ENCODE results near the gene MAMDC2. TPM values are rescaled to one million over a fixed set of nuclear protein-coding genes. Genes with fewer than 3 reads are reported as not detected.

Gene MAMDC2
- total RNA-seq, 1 experiment from 2014 or later: 1.6 TPM

DNA sequence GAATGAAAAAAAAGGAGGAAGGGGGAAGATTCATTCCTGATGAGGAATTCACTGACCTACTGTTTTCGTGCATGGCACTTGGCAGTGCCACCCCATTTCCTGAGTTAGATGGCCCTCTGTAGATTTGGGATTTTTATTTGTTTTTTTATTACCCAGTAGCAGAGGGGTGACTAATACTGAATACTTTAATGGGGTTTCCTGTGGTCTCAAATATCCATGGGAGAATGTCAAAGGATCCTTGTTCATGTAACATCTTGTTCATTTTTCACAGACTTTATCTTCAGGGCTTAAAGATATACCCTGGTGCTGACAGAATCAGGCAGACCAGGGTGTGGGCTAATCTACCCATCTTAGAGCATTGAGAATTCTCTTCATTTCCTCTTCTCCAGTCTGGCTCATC lies 93.0 kb downstream of the MAMDC2 start:
- in situ Hi-C loops (cut with HindIII; ENCODE audit: low pct_unique_long_range_greater_than_20kb, low sequenced_read_pairs): no loop called here
- DNase-seq (ENCODE audit: low read depth, low spot score): no peak

DNA sequence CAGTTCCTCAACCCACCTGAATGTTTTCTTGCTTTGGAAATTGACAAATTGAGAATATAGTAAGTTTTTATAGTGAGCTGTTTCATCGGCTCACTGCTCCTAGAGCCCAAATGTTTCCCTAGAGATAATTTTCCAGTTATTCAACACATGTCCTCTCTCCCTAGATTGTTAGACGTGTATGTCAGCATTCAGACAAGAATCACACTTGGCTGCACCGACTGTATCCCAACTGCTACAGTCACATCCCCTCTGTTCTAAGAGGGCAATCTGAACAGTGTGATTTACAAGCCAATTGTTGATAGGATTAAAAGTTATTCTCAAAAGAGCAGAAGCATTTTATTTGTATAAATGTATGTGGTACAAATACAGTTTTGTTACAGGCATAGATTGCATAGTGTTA lies 93.9 kb downstream of the MAMDC2 start:
- no peak for DNase-seq (ENCODE audit: low read depth, low spot score)
- in situ Hi-C loops (cut with HindIII; ENCODE audit: low pct_unique_long_range_greater_than_20kb, low sequenced_read_pairs): no loop called here

DNA sequence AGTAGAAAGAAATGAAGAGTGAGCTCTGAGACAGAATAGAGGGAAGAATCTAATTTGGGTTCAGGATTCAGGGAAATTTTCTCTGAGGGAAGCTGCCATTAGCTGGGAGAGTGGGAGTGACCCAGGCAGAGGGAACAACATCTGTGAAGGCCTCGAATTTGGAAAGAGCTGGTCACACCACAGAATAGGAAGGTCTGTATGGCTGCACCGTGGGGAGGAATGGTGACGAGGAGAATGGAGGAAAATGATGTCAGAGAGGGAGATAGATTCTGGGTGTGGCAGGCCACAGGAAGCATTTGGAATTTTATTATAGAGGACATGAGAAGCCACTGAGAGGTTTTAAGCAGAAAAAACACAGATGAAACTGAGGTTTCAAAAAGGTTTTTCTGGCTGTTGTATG lies 98.5 kb downstream of the MAMDC2 start:
- in situ Hi-C loops (cut with HindIII; ENCODE audit: low pct_unique_long_range_greater_than_20kb, low sequenced_read_pairs): no loop called here

DNA sequence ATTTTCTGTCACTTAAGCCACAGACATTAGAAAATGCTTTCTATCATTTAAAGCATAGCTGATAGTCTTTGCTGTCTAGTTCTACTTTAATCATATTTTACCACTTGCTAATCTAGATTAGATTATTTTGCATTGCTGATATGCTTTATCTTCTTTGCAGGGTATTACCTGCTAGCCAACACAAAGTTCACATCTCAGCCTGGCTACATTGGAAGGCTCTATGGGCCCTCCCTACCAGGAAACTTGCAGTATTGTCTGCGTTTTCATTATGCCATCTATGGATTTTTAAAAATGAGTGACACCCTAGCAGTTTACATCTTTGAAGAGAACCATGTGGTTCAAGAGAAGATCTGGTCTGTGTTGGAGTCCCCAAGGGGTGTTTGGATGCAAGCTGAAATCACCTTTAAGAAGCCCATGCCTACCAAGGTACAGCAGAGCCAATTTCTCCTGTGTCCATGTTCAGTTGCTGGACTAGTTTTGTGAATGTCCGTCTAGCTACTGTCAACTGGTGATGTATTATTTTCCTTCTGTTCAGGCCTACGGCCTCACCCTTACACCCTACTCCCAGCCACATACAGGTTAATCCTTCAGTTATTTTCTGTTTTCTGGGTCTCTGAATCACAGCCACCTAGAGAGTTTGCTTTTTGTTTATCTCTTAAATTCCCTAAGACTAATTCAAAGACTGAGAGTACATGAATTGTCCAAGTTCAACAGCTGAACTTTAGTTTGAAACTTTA lies 99.9 kb downstream of the MAMDC2 start:
- no peak for DNase-seq (ENCODE audit: low read depth, low spot score)
- in situ Hi-C loops (cut with HindIII; ENCODE audit: low pct_unique_long_range_greater_than_20kb, low sequenced_read_pairs): no loop called here

More for the DNA sequence above, 98.5 kb downstream of the MAMDC2 start:
- DNase-seq (ENCODE audit: low read depth, low spot score): no peak

- in situ Hi-C loops (cut with HindIII; ENCODE audit: low pct_unique_long_range_greater_than_20kb, low sequenced_read_pairs): no loop called here
- DNase-seq (ENCODE audit: low read depth, low spot score): no peak
Measured at GRCh38 chr9:70144131-70144503, 100.5 kb downstream of the MAMDC2 start.

DNA sequence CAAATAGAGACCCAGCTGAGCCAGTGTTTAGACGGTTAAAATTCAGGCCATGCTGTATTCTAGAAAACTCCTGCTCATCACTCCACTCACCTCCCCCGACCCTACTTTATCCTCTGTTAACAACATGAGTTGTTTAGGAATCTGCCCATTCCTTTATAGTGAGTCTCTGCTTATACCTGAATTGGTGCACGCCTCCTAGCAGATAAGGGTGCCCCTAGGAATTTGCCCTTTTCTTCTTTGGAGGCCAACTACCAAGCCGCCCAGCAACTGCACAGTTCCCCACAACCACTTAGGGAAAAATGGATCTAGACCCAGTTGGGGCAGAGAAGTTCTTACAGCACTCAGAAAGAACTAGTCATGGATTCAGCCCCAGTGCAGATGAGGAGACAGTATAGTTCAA lies 102.3 kb downstream of the MAMDC2 start:
- in situ Hi-C loops (cut with HindIII; ENCODE audit: low pct_unique_long_range_greater_than_20kb, low sequenced_read_pairs): no loop called here
- DNase-seq (ENCODE audit: low read depth, low spot score): no peak

DNA sequence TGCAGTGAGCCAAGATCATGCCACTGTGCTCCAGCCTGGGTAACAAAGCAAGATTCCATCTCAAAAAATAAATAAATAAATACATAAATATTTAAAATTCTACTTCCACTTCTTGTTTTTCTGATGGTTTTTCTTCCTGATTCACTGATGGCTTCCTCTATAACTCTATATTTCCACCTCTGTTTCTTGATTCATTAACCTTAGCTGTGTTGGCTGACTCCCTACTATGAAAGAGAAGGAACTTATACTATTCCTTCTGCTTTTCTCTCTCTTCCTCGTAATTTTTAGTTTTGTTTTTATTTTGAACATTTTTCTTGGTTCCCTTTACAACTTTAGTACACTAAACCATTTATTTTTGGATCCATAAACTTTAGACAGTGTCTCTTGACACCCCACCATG lies 103.5 kb downstream of the MAMDC2 start:
- no peak for DNase-seq (ENCODE audit: low read depth, low spot score)
- in situ Hi-C loops (cut with HindIII; ENCODE audit: low pct_unique_long_range_greater_than_20kb, low sequenced_read_pairs): no loop called here

DNA sequence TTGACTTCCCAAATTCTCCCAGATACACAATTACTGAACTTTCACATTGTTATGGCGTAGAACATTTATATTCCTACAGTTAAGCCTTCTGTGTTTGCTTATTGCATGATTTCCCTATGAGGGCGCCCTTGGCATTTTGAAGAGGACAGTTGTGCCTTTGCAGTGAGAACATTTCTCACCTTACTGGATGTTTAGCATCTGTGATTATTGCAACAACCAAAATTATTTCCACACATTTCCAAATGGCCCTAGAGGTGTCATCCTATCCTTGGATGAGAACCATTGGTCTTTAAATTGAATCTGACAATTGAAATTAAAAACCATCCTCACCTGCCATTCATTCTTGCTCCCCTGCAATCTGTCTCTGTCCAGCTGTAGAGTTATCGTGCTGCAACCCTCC lies 104.0 kb downstream of the MAMDC2 start:
- DNase-seq (ENCODE audit: low read depth, low spot score): peak; percentile 17
- in situ Hi-C loops (cut with HindIII; ENCODE audit: low pct_unique_long_range_greater_than_20kb, low sequenced_read_pairs): no loop called here

DNA sequence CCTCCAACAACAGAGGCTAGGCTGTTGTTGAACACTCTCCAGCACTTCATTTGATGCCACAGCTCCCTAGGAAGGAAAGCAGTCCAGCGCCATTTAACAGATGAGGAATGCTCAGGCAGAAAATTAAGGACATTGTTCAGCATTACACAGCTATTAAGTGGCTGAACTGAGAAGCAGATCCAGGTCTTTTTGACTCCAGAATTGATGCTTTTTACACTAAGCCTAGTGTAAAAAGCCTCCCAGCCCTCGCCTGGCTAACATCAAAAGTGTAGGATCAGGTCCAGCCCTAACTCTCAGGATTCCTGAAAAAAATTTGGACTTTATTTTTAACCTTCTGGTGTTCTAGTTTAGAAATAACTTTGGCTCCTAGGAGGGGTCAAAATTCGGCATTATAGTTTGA lies 108.7 kb downstream of the MAMDC2 start:
- in situ Hi-C loops (cut with HindIII; ENCODE audit: low pct_unique_long_range_greater_than_20kb, low sequenced_read_pairs): no loop called here
- no peak for DNase-seq (ENCODE audit: low read depth, low spot score)

DNA sequence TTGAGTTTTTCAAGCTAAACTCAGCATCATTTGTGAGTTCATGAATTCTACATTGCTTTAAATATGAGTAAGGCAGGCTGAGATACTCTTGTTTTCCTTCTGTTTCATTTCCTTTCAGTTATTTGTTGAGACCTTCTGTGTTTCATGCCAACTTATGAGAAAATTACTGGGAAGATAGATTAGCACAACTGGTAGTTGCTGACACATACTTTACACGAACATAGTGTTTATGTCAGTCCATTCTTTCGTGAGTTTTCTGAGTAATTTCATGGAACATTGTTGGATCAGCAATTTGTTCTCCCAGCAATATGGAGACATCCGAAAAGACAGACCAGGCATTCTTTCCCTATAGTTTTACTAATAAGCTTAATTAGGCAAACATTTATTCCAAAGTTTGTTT lies 113.1 kb downstream of the MAMDC2 start:
- in situ Hi-C loops (cut with HindIII; ENCODE audit: low pct_unique_long_range_greater_than_20kb, low sequenced_read_pairs): no loop called here

GRCh38 chr9:70159630-70160029 lies 116.0 kb downstream of the MAMDC2 start:
- in situ Hi-C loops (cut with HindIII; ENCODE audit: low pct_unique_long_range_greater_than_20kb, low sequenced_read_pairs): no loop called here

More for the DNA sequence above, 113.1 kb downstream of the MAMDC2 start:
- no peak for DNase-seq (ENCODE audit: low read depth, low spot score)

DNA sequence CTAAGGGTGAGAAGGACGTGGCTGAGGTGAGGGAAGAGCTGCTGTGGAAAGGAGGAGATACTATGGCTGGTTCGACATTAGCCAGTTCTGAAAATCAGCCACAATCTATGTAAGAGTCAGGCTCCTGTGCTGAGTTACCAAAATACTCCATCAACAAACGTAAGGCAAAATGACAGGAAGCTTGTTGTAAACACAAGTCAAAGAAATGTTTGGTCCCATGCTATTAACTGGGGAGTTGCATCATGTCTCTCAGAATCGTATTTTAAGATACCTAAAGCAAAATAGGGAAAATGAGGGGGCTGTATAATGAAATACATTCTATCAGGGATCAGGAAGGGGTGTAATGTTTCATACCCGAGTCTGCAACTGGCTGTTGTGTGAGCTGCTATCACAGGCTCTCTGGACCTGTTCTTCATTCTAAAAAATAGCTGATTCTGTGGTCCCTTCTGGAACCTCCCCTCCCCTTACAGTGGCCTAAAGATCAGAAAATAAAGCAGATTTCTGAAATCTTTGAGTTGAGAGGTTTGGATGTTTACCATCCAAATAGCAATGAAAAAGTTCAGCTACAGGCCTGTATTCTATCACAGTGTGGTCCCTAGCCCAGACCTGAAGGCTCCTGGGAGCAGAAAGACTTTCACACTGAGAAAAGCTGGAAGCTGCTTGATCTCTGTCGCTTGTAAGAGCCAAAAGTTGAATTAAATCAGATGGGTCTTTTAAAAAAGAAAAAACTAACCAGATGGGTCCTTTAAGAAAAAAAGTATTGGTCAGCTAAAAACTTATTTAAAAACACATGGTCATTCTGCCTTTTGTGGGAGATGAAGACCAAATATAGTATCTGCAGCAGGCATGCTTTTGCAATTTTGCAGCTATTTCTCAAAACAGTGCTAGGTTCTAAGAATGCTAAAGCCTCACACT lies 117.3 kb downstream of the MAMDC2 start:
- DNase-seq (ENCODE audit: low read depth, low spot score): no peak
- in situ Hi-C loops (cut with HindIII; ENCODE audit: low pct_unique_long_range_greater_than_20kb, low sequenced_read_pairs): no loop called here

More at GRCh38 chr9:70159630-70160029, 116.0 kb downstream of the MAMDC2 start:
- DNase-seq (ENCODE audit: low read depth, low spot score): no peak

- DNase-seq (ENCODE audit: low read depth, low spot score): no peak
- in situ Hi-C loops (cut with HindIII; ENCODE audit: low pct_unique_long_range_greater_than_20kb, low sequenced_read_pairs): no loop called here
Measured at GRCh38 chr9:70165006-70165602, 121.5 kb downstream of the MAMDC2 start.

- DNase-seq (ENCODE audit: low read depth, low spot score): no peak
- in situ Hi-C loops (cut with HindIII; ENCODE audit: low pct_unique_long_range_greater_than_20kb, low sequenced_read_pairs): no loop called here
Measured at GRCh38 chr9:70168521-70168920, 124.9 kb downstream of the MAMDC2 start.

- in situ Hi-C loops (cut with HindIII; ENCODE audit: low pct_unique_long_range_greater_than_20kb, low sequenced_read_pairs): no loop called here
- DNase-seq (ENCODE audit: low read depth, low spot score): no peak
Measured at GRCh38 chr9:70169222-70169621, 125.6 kb downstream of the MAMDC2 start.

- in situ Hi-C loops (cut with HindIII; ENCODE audit: low pct_unique_long_range_greater_than_20kb, low sequenced_read_pairs): no loop called here
- no peak for DNase-seq (ENCODE audit: low read depth, low spot score)
Measured at GRCh38 chr9:70170151-70170790, 126.6 kb downstream of the MAMDC2 start.

- DNase-seq (ENCODE audit: low read depth, low spot score): no peak
Measured at GRCh38 chr9:70172532-70172931, 128.9 kb downstream of the MAMDC2 start.

DNA sequence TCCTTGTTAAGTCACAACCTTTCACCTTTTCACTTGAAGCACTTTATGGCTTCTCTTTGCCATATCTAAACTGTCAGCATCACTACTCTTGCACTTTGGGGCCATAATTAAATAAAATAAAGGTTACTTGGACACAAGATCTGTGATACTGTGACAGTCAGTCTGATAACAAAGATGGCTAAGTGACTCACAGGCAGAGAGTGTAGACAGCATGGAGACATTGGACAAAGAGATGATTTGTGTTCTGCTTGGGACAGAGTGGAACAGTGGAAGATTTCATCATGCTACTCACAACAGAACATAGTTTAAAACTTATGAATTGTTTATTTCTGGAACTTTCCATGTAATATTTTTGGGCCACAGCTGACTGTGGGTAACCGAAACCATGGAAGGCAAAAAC lies 133.5 kb downstream of the MAMDC2 start:
- in situ Hi-C loops (cut with HindIII; ENCODE audit: low pct_unique_long_range_greater_than_20kb, low sequenced_read_pairs): no loop called here
- peak; percentile 63 for DNase-seq (ENCODE audit: low read depth, low spot score)

More at GRCh38 chr9:70172532-70172931, 128.9 kb downstream of the MAMDC2 start:
- in situ Hi-C loops (cut with HindIII; ENCODE audit: low pct_unique_long_range_greater_than_20kb, low sequenced_read_pairs): no loop called here
